Measurements from ENCODE around the gene C12orf75. TPM values are rescaled to one million over a fixed set of nuclear protein-coding genes. Genes with fewer than 3 reads are reported as not detected.
A peak's percentile ranks its signal among the peaks of the same experiment; 100 is the strongest.

The C12orf75 gene
- total and polyA plus RNA-seq, 2 donors (not counting 3 experiments of a cell fraction or from before 2014, with no cell fraction given): 23.6 to 60.7 TPM

DNA sequence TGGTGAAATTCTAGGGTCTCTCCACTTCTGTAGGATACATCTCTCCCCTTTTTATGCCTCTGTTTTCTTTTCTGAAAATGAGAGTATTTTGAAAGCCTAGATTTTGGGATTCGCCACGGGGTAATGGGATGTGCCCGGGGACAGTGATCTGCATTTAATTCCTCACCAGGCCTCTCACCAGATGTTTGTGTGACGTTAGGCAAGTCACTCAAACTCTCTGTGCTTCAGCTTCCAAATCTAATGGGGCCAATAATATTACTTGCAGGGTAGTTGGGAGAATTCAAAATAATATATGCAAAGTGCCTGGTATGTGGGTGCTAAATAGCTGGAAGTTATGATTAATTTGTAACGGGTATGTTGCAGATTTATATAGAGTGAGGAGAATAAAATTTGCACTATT, 78.8 kb downstream of the C12orf75 start:
- Histone ChIP-seq H2AFZ (ENCODE audit: low read depth, low read length) (no peak overlapping the region), H3K9me1 (replicated peaks; ENCODE audit: control insufficient read depth, extremely low read depth, insufficient read depth, low read length) (no peaks in the 10 kb centered on the region), H3K4me1 (ENCODE audit: control insufficient read depth, extremely low read depth, insufficient read depth, low read length) (peaks cover 21% of the 10 kb centered on the region), H3K4me2 (ENCODE audit: insufficient read depth, low read length) (peak overlapping the region; percentile 51), H3K27ac (ENCODE audit: insufficient read depth, low read depth, low read length) (no peak overlapping the region), H3K9me3 (replicated peaks; ENCODE audit: control insufficient read depth, insufficient read depth, low read length) (no peaks in the 10 kb centered on the region), H3K27me3 (ENCODE audit: control insufficient read depth in 2 of 2, insufficient read depth in 2 of 2, low read length in 2 of 2) (no peaks in the 10 kb centered on the region), H3K4me3 (replicated peaks in 1 of 3; ENCODE audit: insufficient read depth in 1 of 3, low read depth in 1 of 3, low read length in 3 of 3) (no peak overlapping the region), H3K36me3 (ENCODE audit: control insufficient read depth in 2 of 2, extremely low read depth in 1 of 2, insufficient read depth in 2 of 2, low read length in 2 of 2) (no peaks in the 10 kb centered on the region), H3K9ac (replicated peaks; ENCODE audit: extremely low read depth, insufficient read depth, low read length) (no peak overlapping the region), H3K79me2 (ENCODE audit: control insufficient read depth, insufficient read depth, low read length) (no peaks in the 10 kb centered on the region), H4K20me1 (replicated peaks; ENCODE audit: control insufficient read depth, extremely low read depth, insufficient read depth, low read length) (no peaks in the 10 kb centered on the region)
- ChIA-PET POLR2A (no interaction called here), CTCF (interaction anchor here (0.8 to 3.2 kb wide), 7 partner anchors 11 to 795 kb away, joined by 3 to 22 read pairs (median 4); no protein-coding TSS in a partner anchor)
- no peak for DNase-seq (ENCODE audit: low read depth, low spot score)
- intact Hi-C loops (cut with micrococcal nuclease): no loop called here
- TF ChIP-seq MYC (IDR thresholded peaks at IDR 0.05; ENCODE audit: low read depth, low read length) (no peak), FOS (IDR thresholded peaks at IDR 0.05; ENCODE audit: borderline replicate concordance, insufficient read depth, low read length) (no peak), EZH2 (IDR thresholded peaks at IDR 0.05; ENCODE audit: borderline replicate concordance, low read depth, low read length, severe bottlenecking) (no peak), GATA2 (IDR thresholded peaks at IDR 0.05; ENCODE audit: insufficient read depth, insufficient read length, low read depth, low read length) (no peak), JUN (IDR thresholded peaks at IDR 0.05; ENCODE audit: borderline replicate concordance, insufficient read depth, insufficient read length, low read depth) (no peak), POLR2A (IDR thresholded peaks at IDR 0.05; ENCODE audit: low read depth, low read length) (no peak), POLR2AphosphoS5 (IDR thresholded peaks at IDR 0.05; ENCODE audit: insufficient read depth, low read depth, low read length) (no peak)
- TF ChIP-seq, protein P1, sequence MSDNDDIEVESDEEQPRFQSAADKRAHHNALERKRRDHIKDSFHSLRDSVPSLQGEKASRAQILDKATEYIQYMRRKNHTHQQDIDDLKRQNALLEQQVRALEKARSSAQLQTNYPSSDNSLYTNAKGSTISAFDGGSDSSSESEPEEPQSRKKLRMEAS (IDR thresholded peaks at IDR 0.05; ENCODE audit: insufficient read depth, insufficient read length): no peak
- TF ChIP-seq, protein P2, sequence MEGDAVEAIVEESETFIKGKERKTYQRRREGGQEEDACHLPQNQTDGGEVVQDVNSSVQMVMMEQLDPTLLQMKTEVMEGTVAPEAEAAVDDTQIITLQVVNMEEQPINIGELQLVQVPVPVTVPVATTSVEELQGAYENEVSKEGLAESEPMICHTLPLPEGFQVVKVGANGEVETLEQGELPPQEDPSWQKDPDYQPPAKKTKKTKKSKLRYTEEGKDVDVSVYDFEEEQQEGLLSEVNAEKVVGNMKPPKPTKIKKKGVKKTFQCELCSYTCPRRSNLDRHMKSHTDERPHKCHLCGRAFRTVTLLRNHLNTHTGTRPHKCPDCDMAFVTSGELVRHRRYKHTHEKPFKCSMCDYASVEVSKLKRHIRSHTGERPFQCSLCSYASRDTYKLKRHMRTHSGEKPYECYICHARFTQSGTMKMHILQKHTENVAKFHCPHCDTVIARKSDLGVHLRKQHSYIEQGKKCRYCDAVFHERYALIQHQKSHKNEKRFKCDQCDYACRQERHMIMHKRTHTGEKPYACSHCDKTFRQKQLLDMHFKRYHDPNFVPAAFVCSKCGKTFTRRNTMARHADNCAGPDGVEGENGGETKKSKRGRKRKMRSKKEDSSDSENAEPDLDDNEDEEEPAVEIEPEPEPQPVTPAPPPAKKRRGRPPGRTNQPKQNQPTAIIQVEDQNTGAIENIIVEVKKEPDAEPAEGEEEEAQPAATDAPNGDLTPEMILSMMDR (IDR thresholded peaks at IDR 0.05; ENCODE audit: extremely low read depth in 1 of 2, insufficient read depth in 1 of 2, low read depth in 1 of 2, low read length in 2 of 2): no peak
- dilution Hi-C loops (cut with MboI; ENCODE audit: extremely low pct_ligation_motif_present, low sequenced_read_pairs): no loop called here
- BruUV-seq (replicated peaks): no TSS peak
- no peak for FAIRE-seq
